HepG2 (cell line): Measurements from ENCODE around the gene HOXA7. TPM values are rescaled to one million over a fixed set of nuclear protein-coding genes. Genes with fewer than 3 reads are reported as not detected.

Experiments
- ATF1 ChIP-seq: IDR thresholded peaks from 2 replicates; pipeline ENCODE4 v1.6.1; 2016; ENCODE audit warnings: mild to moderate bottlenecking, control low read depth
- ATF7 ChIP-seq, 2 experiments: fragments of 450-650 bp in 1 of 2; sonication (generic) in 1 of 2; formaldehyde crosslinking in 1 of 2; IDR thresholded peaks; 2 replicates each; pipeline versions ENCODE4 v1.4.0 to v1.6.1; 2016 to 2020; ENCODE audit warnings: antibody characterized with exemption in 1 of 2, mild to moderate bottlenecking in 1 of 2, missing genetic modification reagents in 1 of 2
- BORCS8-MEF2B ChIP-seq: sonication (generic); formaldehyde crosslinking; IDR thresholded peaks from 2 replicates; pipeline ENCODE4 v1.8.0; 2022; ENCODE audit warnings: mild to moderate bottlenecking, missing genetic modification reagents
- CENPT ChIP-seq: sonication (generic); formaldehyde crosslinking; IDR thresholded peaks from 2 replicates; pipeline ENCODE4 v1.8.0; 2022; ENCODE audit warnings: low read depth, mild to moderate bottlenecking, moderate library complexity, missing genetic modification reagents
- HOXA3 ChIP-seq: sonication (generic); formaldehyde crosslinking; IDR thresholded peaks from 2 replicates; pipeline ENCODE4 v1.5.0; 2020; ENCODE audit warnings: missing genetic modification reagents
- LBX2 ChIP-seq: sonication (generic); formaldehyde crosslinking; IDR thresholded peaks from 2 replicates; pipeline ENCODE4 v1.5.0; 2020; ENCODE audit warnings: missing genetic modification reagents, mild to moderate bottlenecking, borderline replicate concordance
- MTA1 ChIP-seq: sonication (generic); formaldehyde crosslinking; IDR thresholded peaks from 2 replicates; pipeline ENCODE4 v1.4.0; 2020; ENCODE audit warnings: missing genetic modification reagents, mild to moderate bottlenecking, borderline replicate concordance
- MTF2 ChIP-seq: sonication (generic); formaldehyde crosslinking; IDR thresholded peaks from 2 replicates; pipeline ENCODE4 v1.5.0; 2020; ENCODE audit warnings: missing genetic modification reagents, borderline replicate concordance
- PCBP2 ChIP-seq: fragments of 200-400 bp; formaldehyde crosslinking; optimal IDR thresholded peaks from 2 replicates; pipeline ENCODE3; 2018; ENCODE audit warnings: low read length, low read depth; ENCODE audit not compliant: poor library complexity, severe bottlenecking
- PHB2 ChIP-seq: fragments of 450-650 bp; IDR thresholded peaks from 2 replicates; pipeline ENCODE4 v1.6.1; 2018; ENCODE audit not compliant: partially characterized antibody
- POLR2G ChIP-seq: fragments of 200-400 bp; formaldehyde crosslinking; IDR thresholded peaks from 2 replicates; pipeline ENCODE4 v1.6.1; 2018; ENCODE audit warnings: mild to moderate bottlenecking, low read depth, low read length, moderate library complexity
- PREB ChIP-seq: sonication (generic); formaldehyde crosslinking; IDR thresholded peaks from 2 replicates; pipeline ENCODE4 v1.4.0; 2020; ENCODE audit warnings: missing genetic modification reagents
- SKIL ChIP-seq: sonication (generic); formaldehyde crosslinking; IDR thresholded peaks from 2 replicates; pipeline ENCODE4 v1.8.0; 2022; ENCODE audit warnings: missing genetic modification reagents, mild to moderate bottlenecking, moderate library complexity, borderline replicate concordance
- SMARCC2 ChIP-seq: fragments of 450-650 bp; IDR thresholded peaks from 2 replicates; pipeline ENCODE4 v1.6.1; 2017; ENCODE audit warnings: antibody characterized with exemption, mild to moderate bottlenecking
- TBP ChIP-seq: sonication (generic); formaldehyde crosslinking; IDR thresholded peaks from 2 replicates; pipeline ENCODE4 v1.5.0; 2020; ENCODE audit warnings: missing genetic modification reagents
- TBX2 ChIP-seq: sonication (generic); formaldehyde crosslinking; IDR thresholded peaks from 2 replicates; pipeline ENCODE4 v1.5.0; 2020; ENCODE audit warnings: missing genetic modification reagents, mild to moderate bottlenecking, borderline replicate concordance
- THAP11 ChIP-seq: IDR thresholded peaks from 2 replicates; pipeline ENCODE4 v1.6.1; 2016; ENCODE audit warnings: missing biosample characterization, missing genetic modification reagents
- U2AF1 ChIP-seq: fragments of 200-400 bp; formaldehyde crosslinking; optimal IDR thresholded peaks from 2 replicates; pipeline ENCODE3; 2017; ENCODE audit warnings: mild to moderate bottlenecking, low read depth, low read length
- YY1 ChIP-seq: IDR thresholded peaks from 2 replicates; pipeline ENCODE4 v1.6.1; 2011; ENCODE audit warnings: low read length, low read depth, moderate library complexity, mild to moderate bottlenecking; ENCODE audit not compliant: insufficient read depth, insufficient replicate concordance
- ZC3H13 ChIP-seq: sonication (generic); formaldehyde crosslinking; IDR thresholded peaks from 2 replicates; pipeline ENCODE4 v1.8.1; 2023; ENCODE audit warnings: mild to moderate bottlenecking, missing genetic modification reagents, moderate library complexity
- ZMYM2 ChIP-seq: sonication (generic); formaldehyde crosslinking; IDR thresholded peaks from 2 replicates; pipeline ENCODE4 v1.8.0; 2022; ENCODE audit warnings: mild to moderate bottlenecking, missing genetic modification reagents
- ZMYM4 ChIP-seq: sonication (generic); formaldehyde crosslinking; IDR thresholded peaks from 2 replicates; pipeline ENCODE4 v1.8.1; 2023; ENCODE audit warnings: mild to moderate bottlenecking, missing genetic modification reagents
- ZNF10 ChIP-seq: sonication (generic); formaldehyde crosslinking; IDR thresholded peaks from 2 replicates; pipeline ENCODE4 v1.4.0; 2020; ENCODE audit warnings: mild to moderate bottlenecking, low read depth, missing genetic modification reagents, borderline replicate concordance
- ZNF143 ChIP-seq: sonication (generic); formaldehyde crosslinking; IDR thresholded peaks from 2 replicates; pipeline ENCODE4 v1.4.0; 2020; ENCODE audit warnings: missing genetic modification reagents
- ZNF331 ChIP-seq: sonication (generic); formaldehyde crosslinking; IDR thresholded peaks from 2 replicates; pipeline ENCODE4 v1.4.0; 2020; ENCODE audit warnings: missing genetic modification reagents
- ZNF619 ChIP-seq: sonication (generic); formaldehyde crosslinking; IDR thresholded peaks from 2 replicates; pipeline ENCODE4 v1.4.0; 2020; ENCODE audit warnings: mild to moderate bottlenecking, missing genetic modification reagents
- ZNF777 ChIP-seq: sonication (generic); formaldehyde crosslinking; IDR thresholded peaks from 2 replicates; pipeline ENCODE4 v1.4.0; 2020; ENCODE audit warnings: missing genetic modification reagents
- polyA plus RNA-seq, 8 experiments: library from polyadenylated mRNA; depleted of rRNA in 3 of 8; stranded (reverse) in 7 of 8; unstranded in 1 of 8; fragments of >200 nt; fragmentation: Illumina TruSeq in 4 of 8; extraction: Trizol in 4 of 8; gene quantifications; 2 replicates each; pipeline versions ENCODE4 v1.2.1 to v1.2.3, GENCODE V29; 2011 to 2016; ENCODE audit warnings: low read depth in 4 of 8, missing spikeins in 1 of 8, mixed read lengths in 1 of 8; ENCODE audit not compliant: insufficient read depth in 1 of 8
- total RNA-seq, 5 experiments: library from RNA; depleted of rRNA; stranded (reverse); fragments of >200 nt; fragmentation: Illumina TruSeq; extraction: Trizol; gene quantifications; 2 replicates each; pipeline ENCODE4 v1.2.3, GENCODE V29; 2016; ENCODE audit warnings: low read depth in 1 of 5

The HOXA7 gene
- total and polyA plus RNA-seq, 2 of the 13 experiments (the other 11 are each of a cell fraction or from before 2014, with no cell fraction given) = 0.05 TPM; not detected in 1

GRCh38 chr7:27150568-27151340 lies 5.7 kb downstream of the HOXA7 start (continued):
- TF ChIP-seq ZC3H13 (CRISPR knock-in tag) (no peak), TBX2 (CRISPR knock-in tag) (peak; percentile 44; the same call in 1 of the 2 replicates), ZNF143 (CRISPR knock-in tag) (no peak), MTF2 (CRISPR knock-in tag) (no peak), ZMYM4 (CRISPR knock-in tag) (peak; percentile 53; the same call in 1 of the 2 replicates), POLR2G (peak; percentile 26; the same call in 1 of the 2 replicates), SMARCC2 (no peak), YY1 (peak; percentile 68), ZNF777 (CRISPR knock-in tag) (peak; percentile 44; the same call in 1 of the 2 replicates), PREB (CRISPR knock-in tag) (no peak), ATF7 (IDR thresholded peaks at IDR 0.05) (no peak), ATF7 (CRISPR knock-in tag; IDR thresholded peaks at IDR 0.05) (no peak), CENPT (CRISPR knock-in tag) (no peak), LBX2 (CRISPR knock-in tag) (no peak), PHB2 (no peak), PCBP2 (no peak), ZNF619 (CRISPR knock-in tag) (no peak), MTA1 (no peak; the same call in 1 of the 2 replicates), BORCS8-MEF2B (no peak; the same call in 1 of the 2 replicates), ZNF331 (CRISPR knock-in tag) (no peak; the same call in 1 of the 2 replicates), THAP11 (CRISPR knock-in tag) (peak; percentile 25; the same call in 1 of the 2 replicates), ATF1 (CRISPR knock-in tag) (no peak), SKIL (CRISPR knock-in tag) (no peak), TBP (CRISPR knock-in tag) (no peak), ZMYM2 (CRISPR knock-in tag) (no peak), U2AF1 (no peak), ZNF10 (CRISPR knock-in tag) (no peak), HOXA3 (peak; percentile 62; the same call in 1 of the 2 replicates)
